ENCODE data around the gene RAD9B. TPM values are rescaled to one million over a fixed set of nuclear protein-coding genes. Genes with fewer than 3 reads are reported as not detected.

The RAD9B gene
- total and polyA plus RNA-seq, 2 donors (not counting 1 experiment from before 2014, with no cell fraction given) = 0.40 to 0.50 TPM

DNA sequence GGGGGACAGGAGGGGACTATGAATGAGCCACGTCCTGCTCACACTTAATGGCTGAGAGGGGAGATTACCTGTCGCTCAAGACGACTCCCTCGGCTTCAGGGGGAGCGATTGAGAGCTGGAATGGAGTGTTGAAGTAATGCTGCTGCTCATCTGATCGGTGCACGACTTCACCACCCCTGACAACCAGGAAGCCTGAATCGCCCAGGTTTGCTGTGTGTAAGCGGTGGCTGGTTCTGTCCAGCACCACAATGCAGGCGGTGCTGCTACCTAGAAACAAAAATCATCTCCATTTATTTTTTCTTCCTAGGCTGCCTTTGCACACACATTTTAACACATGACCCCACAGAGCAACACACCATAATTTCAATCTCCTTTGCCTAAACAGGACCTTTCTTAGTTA lies 43.7 kb downstream of the RAD9B start:
- no peaks in the 10 kb centered on the region for H3K36me3 ChIP-seq (ENCODE audit: control insufficient read depth, insufficient read depth, low read length)
- H3K4me3 ChIP-seq (replicated peaks in 1 of 4; ENCODE audit: control extremely low read depth in 1 of 4, insufficient read depth in 1 of 4, low read depth in 3 of 4, low read length in 4 of 4) = no peak overlapping the region
- H3K27ac ChIP-seq (ENCODE audit: insufficient read depth, low read length) = peak overlapping the region; percentile 26
- H3K9me3 ChIP-seq (ENCODE audit: control insufficient read depth, insufficient read depth, low read depth, low read length) = no peaks in the 10 kb centered on the region
- H3K9ac ChIP-seq (ENCODE audit: insufficient read depth, low read length) = no peak overlapping the region
- no peaks in the 10 kb centered on the region for H3K27me3 ChIP-seq (ENCODE audit: control insufficient read depth, insufficient read depth, low read length)
- H3K4me1 ChIP-seq (ENCODE audit: control insufficient read depth, extremely low read depth, insufficient read depth, low read length) = peaks cover 16% of the 10 kb centered on the region
- TF ChIP-seq EZH2 (IDR thresholded peaks at IDR 0.05; ENCODE audit: low read length, missing control alignments) = no peak
- TF ChIP-seq, protein P1, sequence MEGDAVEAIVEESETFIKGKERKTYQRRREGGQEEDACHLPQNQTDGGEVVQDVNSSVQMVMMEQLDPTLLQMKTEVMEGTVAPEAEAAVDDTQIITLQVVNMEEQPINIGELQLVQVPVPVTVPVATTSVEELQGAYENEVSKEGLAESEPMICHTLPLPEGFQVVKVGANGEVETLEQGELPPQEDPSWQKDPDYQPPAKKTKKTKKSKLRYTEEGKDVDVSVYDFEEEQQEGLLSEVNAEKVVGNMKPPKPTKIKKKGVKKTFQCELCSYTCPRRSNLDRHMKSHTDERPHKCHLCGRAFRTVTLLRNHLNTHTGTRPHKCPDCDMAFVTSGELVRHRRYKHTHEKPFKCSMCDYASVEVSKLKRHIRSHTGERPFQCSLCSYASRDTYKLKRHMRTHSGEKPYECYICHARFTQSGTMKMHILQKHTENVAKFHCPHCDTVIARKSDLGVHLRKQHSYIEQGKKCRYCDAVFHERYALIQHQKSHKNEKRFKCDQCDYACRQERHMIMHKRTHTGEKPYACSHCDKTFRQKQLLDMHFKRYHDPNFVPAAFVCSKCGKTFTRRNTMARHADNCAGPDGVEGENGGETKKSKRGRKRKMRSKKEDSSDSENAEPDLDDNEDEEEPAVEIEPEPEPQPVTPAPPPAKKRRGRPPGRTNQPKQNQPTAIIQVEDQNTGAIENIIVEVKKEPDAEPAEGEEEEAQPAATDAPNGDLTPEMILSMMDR (conservative IDR thresholded peaks at IDR 0.05 in 1 of 2, IDR thresholded peaks at IDR 0.05 in 1 of 2; ENCODE audit: low read depth in 1 of 2, low read length in 2 of 2) = no peak
- no peak overlapping the region for H2AFZ ChIP-seq (ENCODE audit: low read length)
- no peaks in the 10 kb centered on the region for H4K20me1 ChIP-seq (ENCODE audit: control insufficient read depth, extremely low read depth, insufficient read depth, low read length)
- peak overlapping the region; percentile 20 for H3K4me2 ChIP-seq (ENCODE audit: extremely low read depth, insufficient read depth, low read length)
- no peaks in the 10 kb centered on the region for H3K79me2 ChIP-seq (ENCODE audit: control insufficient read depth, insufficient read depth, low read length)
- DNase-seq (ENCODE audit: low read depth in 2 of 2) = peak in 1 of 2 donors; percentile 34

DNA sequence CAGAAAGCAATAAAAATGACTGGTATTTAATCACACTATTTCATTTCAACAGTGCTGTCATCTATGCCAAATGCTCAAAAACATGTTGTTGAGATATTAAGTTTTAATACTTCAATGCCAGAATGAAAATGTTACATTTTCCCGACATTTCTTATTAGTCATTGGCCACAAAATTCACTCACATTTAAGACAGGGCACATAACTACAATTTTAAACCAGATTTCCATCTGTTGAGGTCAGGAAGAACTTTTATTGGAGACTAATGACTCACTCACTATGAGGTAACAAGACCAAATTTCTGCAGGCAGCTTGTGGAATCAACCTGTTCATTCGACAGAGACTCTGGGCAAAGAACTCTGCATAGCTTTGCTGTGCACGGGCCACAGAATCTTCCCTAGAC lies 44.2 kb downstream of the RAD9B start:
- Histone ChIP-seq H3K9ac (ENCODE audit: insufficient read depth, low read length) (no peak overlapping the region), H3K4me3 (replicated peaks in 1 of 4; ENCODE audit: control extremely low read depth in 1 of 4, insufficient read depth in 1 of 4, low read depth in 3 of 4, low read length in 4 of 4) (no peak overlapping the region), H3K9me3 (ENCODE audit: control insufficient read depth, insufficient read depth, low read depth, low read length) (no peaks in the 10 kb centered on the region), H4K20me1 (ENCODE audit: control insufficient read depth, extremely low read depth, insufficient read depth, low read length) (no peaks in the 10 kb centered on the region), H2AFZ (ENCODE audit: low read length) (no peak overlapping the region), H3K27ac (ENCODE audit: insufficient read depth, low read length) (peak overlapping the region; percentile 26), H3K27me3 (ENCODE audit: control insufficient read depth, insufficient read depth, low read length) (no peaks in the 10 kb centered on the region), H3K4me1 (ENCODE audit: control insufficient read depth, extremely low read depth, insufficient read depth, low read length) (peaks cover 16% of the 10 kb centered on the region), H3K79me2 (ENCODE audit: control insufficient read depth, insufficient read depth, low read length) (no peaks in the 10 kb centered on the region), H3K4me2 (ENCODE audit: extremely low read depth, insufficient read depth, low read length) (peak overlapping the region; percentile 30), H3K36me3 (ENCODE audit: control insufficient read depth, insufficient read depth, low read length) (no peaks in the 10 kb centered on the region)
- DNase-seq (ENCODE audit: low read depth in 2 of 2) = peak; percentile 93 to 96
- no peak for TF ChIP-seq EZH2 (IDR thresholded peaks at IDR 0.05; ENCODE audit: low read length, missing control alignments)
- TF ChIP-seq, protein P1 (conservative IDR thresholded peaks at IDR 0.05 in 1 of 2, IDR thresholded peaks at IDR 0.05 in 1 of 2; ENCODE audit: low read depth in 1 of 2, low read length in 2 of 2) = no peak

DNA sequence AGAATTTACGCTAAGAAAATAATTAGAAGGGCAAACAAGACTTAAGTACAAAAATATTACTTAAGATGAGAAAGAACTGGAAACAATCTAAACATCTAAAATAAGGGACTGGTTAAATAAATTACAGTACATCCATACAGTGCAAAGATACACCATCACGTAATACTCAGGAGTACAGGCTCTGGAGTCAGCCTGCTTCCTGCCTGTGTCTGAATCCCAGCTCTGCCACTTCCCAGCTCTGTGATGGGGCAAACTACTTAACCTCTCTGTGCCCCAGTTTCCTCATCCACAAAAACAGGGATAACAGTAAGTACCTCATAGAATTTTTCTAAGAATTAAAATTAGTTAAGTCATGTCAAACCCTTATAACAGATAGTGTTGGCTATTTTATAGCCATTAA lies 45.0 kb downstream of the RAD9B start:
- TF ChIP-seq, protein P1 (conservative IDR thresholded peaks at IDR 0.05 in 1 of 2, IDR thresholded peaks at IDR 0.05 in 1 of 2; ENCODE audit: low read depth in 1 of 2, low read length in 2 of 2) = no peak
- TF ChIP-seq EZH2 (IDR thresholded peaks at IDR 0.05; ENCODE audit: low read length, missing control alignments) = no peak
- no peaks in the 10 kb centered on the region for H3K79me2 ChIP-seq (ENCODE audit: control insufficient read depth, insufficient read depth, low read length)
- no peaks in the 10 kb centered on the region for H3K9me3 ChIP-seq (ENCODE audit: control insufficient read depth, insufficient read depth, low read depth, low read length)
- H3K9ac ChIP-seq (ENCODE audit: insufficient read depth, low read length) = no peak overlapping the region
- no peaks in the 10 kb centered on the region for H3K36me3 ChIP-seq (ENCODE audit: control insufficient read depth, insufficient read depth, low read length)
- H3K4me3 ChIP-seq (replicated peaks in 1 of 4; ENCODE audit: control extremely low read depth in 1 of 4, insufficient read depth in 1 of 4, low read depth in 3 of 4, low read length in 4 of 4) = no peak overlapping the region
- no peaks in the 10 kb centered on the region for H4K20me1 ChIP-seq (ENCODE audit: control insufficient read depth, extremely low read depth, insufficient read depth, low read length)
- H3K4me2 ChIP-seq (ENCODE audit: extremely low read depth, insufficient read depth, low read length) = no peak overlapping the region
- H3K4me1 ChIP-seq (ENCODE audit: control insufficient read depth, extremely low read depth, insufficient read depth, low read length) = peaks cover 16% of the 10 kb centered on the region
- no peak overlapping the region for H3K27ac ChIP-seq (ENCODE audit: insufficient read depth, low read length)
- no peak overlapping the region for H2AFZ ChIP-seq (ENCODE audit: low read length)
- H3K27me3 ChIP-seq (ENCODE audit: control insufficient read depth, insufficient read depth, low read length) = no peaks in the 10 kb centered on the region
- DNase-seq (ENCODE audit: low read depth in 2 of 2) = no peak
